ENCODE data around the gene ZNF646.
A peak's percentile ranks its signal among the peaks of the same experiment; 100 is the strongest.
"Not testable (repeated sequence)": the region's sequence is repeated elsewhere in the genome, so short reads cannot be mapped to it uniquely, and the experiment has no call there.

Gene ZNF646

DNA sequence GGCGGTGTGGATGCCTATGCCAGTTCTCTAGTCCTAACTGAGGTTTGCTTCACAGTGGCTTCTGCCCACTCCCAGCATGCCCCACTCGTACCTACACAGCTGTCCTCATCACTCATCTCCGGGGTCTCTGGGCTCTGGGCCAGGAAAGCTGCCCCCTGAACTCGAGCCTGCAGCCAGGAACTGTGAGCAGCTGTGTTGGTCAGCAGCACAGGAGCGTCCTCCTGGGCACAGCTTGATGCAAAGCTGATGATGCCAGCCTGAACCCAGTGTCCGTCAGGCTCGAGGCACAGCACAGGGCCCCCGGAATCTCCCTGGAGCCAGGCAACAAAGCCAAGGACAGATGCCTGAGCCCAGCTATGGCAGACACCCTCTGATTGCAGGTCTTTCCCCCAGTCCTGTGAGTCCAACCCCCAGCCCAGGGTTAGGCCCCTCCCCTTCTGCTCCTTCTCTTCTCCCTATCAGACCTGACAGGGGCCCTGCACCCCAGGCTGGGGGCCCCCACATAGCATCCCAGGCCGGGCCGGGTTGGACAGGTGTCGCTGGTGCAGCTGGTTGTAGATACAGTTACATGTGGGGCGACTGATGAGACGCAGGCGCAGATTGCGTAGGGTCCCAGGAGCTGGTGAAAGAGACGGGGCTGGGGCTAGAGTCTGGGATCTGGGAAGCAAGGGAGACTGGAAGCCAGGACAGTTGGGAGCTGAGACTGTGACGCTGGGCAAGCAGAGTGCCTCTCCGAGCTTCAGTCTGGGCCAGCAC is 11.8 kb downstream of the ZNF646 start:
- DNase-seq: no peak

GRCh38 chr16:31086629-31086906 is 12.3 kb downstream of the ZNF646 start:
- no peak for DNase-seq

- no peak for DNase-seq
Observed at GRCh38 chr16:31087481-31087880, 13.3 kb downstream of the ZNF646 start.

- no peak for DNase-seq
Observed at GRCh38 chr16:31087971-31088370, 13.7 kb downstream of the ZNF646 start.

GRCh38 chr16:31088459-31089183 is 14.4 kb downstream of the ZNF646 start, which contains the start of gene PRSS53:
TSS of gene PRSS53 (minus strand) at chr16:31088943. CDS start at chr16:31088809, 134 bp downstream.
- DNase-seq: no peak

DNA sequence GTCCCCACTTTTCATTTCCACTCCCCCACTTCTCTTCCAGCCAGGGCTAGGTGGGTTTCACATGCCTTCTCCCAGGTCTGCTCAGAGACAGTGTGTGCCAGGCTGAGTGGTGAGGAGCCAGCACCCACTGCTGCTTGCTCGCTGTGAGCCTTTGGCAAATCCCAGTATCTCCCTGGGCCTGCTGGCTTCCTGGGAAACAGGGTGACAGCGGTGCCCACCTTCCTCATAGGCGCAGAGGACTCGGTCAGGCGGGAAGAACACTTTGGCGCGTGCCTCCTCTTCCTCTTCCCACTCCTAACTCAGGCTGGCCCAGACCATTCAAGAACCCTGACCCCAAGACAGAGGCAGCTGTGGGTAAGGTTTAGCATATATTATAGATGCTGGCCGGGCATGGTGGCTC is 15.0 kb downstream of the ZNF646 start:
- DNase-seq: no peak

DNA sequence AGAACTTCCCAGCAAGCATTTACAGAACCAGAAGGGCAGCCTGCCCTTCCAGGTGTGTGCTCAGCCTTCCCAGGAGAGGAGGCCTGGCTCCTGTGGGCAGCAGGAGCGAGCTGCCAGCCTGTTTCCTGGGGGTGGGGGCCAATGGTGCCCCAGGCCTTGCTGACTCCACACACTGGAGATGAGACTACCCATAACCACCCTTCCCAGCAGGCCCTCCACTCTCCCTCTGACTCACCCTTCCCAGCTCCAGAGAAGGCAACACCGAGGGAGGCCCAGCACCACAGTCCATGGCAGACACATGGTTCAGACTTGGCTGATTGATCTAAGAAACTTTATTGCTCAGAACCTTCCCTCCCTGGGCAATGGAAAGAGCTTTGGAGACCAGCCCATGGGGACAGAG is 16.3 kb downstream of the ZNF646 start:
- no peak for DNase-seq

- DNase-seq: no peak
Observed at GRCh38 chr16:31092330-31092729, 18.1 kb downstream of the ZNF646 start.

GRCh38 chr16:31093132-31093703 is 19.0 kb downstream of the ZNF646 start:
- DNase-seq: no peak

- no peak for DNase-seq
Observed at GRCh38 chr16:31094088-31094423, 19.8 kb downstream of the ZNF646 start.

DNA sequence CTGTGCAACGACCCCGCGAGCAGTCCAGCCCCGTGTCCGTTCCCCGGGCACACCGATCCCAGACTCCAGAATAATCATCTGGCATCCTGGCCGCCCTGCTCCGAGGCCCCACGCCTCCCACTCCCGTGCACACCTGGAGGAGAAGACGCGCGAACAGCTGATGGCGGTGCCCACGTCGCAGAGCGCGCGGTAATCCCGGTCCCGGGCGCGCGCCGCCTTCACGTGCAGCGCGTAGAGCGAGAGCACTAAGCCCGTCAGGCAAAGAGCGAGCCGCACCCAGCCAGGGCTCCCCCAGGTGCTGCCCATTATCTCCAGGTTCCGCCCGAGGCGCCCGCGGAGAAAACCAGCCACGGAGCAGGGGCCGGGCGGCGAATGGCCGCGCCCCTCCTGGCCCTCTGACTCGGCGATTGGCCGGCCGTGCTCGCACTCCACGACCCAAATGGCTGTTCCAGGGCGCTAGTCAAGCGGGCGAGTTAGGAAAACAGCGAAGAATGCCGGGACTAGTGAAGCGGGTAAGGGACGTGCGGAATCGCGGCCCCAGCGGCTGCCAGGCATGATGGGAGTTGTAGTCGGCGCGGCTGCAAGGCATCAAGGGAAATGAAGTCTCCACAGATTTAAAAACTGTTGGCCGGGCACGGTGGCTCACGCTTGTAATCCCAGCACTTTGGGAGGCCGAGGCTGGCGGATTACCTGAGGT is 20.4 kb downstream of the ZNF646 start, which contains the start of gene VKORC1:
VKORC1 (minus strand) TSS at position 374 of the 697 bp plus-strand sequence; CDS start at position 306, 68 bp downstream.
- peak; percentile 99 for DNase-seq

DNA sequence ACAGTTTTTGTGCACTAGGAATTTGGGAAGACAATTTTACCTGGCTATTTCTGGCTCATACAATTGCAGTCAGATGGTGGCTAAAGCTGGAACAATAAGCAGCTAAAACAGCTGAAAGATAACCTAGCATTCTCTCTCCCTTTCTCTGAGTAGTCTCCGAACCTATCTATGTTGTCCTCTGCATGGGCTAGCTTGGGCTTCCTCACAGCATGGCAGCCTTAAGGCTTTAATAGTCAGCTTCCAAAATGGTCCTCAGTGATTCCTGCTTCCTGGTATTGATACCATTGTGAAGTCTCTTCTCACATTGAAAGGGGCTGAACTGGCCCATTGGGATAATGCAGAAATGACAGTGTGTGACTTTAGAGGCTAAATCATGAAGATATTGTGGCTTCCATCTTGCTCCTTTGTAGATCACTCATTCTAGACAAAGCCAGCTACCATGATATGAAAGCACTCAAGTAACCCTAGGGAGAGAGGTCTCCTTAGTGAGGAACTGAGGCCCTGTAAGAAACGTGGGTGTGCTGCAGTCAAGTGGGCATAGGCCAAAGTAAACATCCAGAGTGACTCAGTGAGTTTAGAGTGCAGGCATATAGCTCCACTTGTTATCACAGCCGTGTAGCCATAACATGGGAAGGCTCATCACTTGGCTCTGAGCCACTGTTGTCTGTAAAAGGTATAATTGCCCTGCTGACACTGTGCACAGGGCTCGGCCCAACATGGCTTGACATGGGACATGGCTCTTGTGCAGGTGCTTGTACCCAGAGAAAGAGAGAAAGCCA is 25.8 kb downstream of the ZNF646 start:
- no peak for DNase-seq

- DNase-seq: not testable (repeated sequence)
Observed at GRCh38 chr16:31100876-31101641, 26.8 kb downstream of the ZNF646 start.

- DNase-seq: no peak
Observed at GRCh38 chr16:31105677-31106213, 31.5 kb downstream of the ZNF646 start.

GRCh38 chr16:31106509-31107464 is 32.6 kb downstream of the ZNF646 start:
- DNase-seq: no peak

GRCh38 chr16:31107465-31107867 is 33.2 kb downstream of the ZNF646 start:
- DNase-seq: no peak

DNA sequence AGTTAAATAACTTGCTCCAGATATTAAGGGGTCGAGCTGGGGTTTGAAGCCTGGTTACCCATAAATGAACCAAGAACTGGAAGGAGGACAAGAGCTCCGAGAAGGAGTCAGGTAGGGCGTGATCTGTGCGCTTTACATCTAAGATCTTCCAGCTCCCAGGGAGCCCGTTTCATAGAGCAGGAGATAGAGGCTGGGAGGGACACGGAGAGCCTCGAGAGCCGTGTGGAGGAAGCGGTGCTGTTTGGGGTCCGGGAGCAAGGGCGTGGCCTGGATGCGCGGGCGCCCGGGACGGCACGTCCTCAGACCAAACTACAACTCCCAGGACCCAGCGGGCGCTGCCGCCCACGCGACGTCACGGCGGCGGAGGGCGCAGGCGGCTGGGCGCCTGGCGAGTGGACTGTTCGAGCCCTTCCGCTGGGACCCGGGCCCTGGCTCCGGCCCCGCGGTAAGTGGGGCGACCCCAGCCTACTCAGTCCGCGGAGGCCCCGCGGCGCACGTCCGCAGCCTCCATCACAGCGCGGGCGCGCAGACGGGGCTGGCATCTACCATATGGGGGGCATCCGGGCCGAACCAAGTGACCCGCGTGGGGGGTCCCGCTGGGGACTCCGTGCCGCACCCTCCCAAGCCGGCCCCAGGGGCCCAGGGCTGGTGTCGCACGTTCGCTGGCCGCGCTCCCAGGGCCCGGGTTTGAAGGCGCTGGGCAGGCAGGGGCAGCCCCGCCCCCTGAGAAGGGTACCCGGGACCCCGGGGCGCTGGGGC is 34.0 kb downstream of the ZNF646 start, which contains the start of gene BCKDK:
BCKDK (plus strand) TSS at position 352 of the 759 bp plus-strand sequence. CDS start 838 bp downstream, outside the sequence.
- DNase-seq: peak; percentile 15

DNA sequence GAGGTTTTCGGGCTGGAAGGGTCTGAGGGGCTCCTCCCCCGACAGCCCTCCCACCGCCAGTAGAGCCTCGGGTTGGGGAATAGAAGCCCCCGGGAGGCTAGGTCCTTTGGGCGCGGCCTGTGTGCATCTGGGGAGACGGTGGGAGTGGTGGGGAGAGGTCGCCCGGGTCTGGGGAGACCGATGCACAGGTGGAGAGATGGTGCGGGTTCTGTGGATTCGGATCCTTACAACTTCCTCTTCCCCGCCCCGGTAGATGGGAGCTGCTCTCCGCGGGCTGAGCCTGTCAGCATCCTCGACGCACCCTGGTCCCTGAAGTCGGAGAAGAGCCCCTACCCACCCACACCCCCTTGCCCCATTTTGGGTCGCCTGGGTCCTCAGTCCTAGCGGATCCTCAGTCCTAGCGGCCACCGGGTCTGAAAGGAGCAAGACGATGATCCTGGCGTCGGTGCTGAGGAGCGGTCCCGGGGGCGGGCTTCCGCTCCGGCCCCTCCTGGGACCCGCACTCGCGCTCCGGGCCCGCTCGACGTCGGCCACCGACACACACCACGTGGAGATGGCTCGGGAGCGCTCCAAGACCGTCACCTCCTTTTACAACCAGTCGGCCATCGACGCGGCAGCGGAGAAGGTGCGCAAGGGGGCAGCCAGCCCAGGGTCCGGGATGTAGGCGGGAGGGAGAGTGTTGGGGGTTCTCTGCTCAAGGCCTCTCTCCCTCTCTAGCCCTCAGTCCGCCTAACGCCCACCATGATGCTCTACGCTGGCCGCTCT is 34.8 kb downstream of the ZNF646 start:
- DNase-seq: no peak

- no peak for DNase-seq
Observed at GRCh38 chr16:31109622-31110021, 35.4 kb downstream of the ZNF646 start.
